GM23338 (cell line): Measurements from ENCODE around the gene RTKN2.

Experiments used
- CTCF ChIP-seq, 2 experiments: fragments of 200-600 bp in 1 of 2; sonication (generic) in 1 of 2; conservative IDR thresholded peaks; 2 replicates each; pipeline versions ENCODE4 v1.5.1 to v1.6.1; 2016 to 2017; ENCODE audit warnings: antibody characterized with exemption in 2 of 2, low read depth in 2 of 2, mild to moderate bottlenecking in 2 of 2, moderate library complexity in 1 of 2
- EZH2 ChIP-seq: fragments of 200-600 bp; sonication (generic); IDR thresholded peaks from one replicate; pipeline ENCODE4 v1.8.0; 2017; ENCODE audit warnings: antibody characterized with exemption, mild to moderate bottlenecking, low read depth; ENCODE audit not compliant: unreplicated experiment
- POLR2AphosphoS5 ChIP-seq: IDR thresholded peaks from 2 replicates; pipeline ENCODE4 v1.6.1; 2016; ENCODE audit warnings: antibody characterized with exemption, low read depth
- TF ChIP-seq, protein P1 (sequence below): IDR thresholded peaks from one replicate; pipeline ENCODE4 v1.6.1; 2018; ENCODE audit warnings: antibody characterized with exemption; ENCODE audit not compliant: unreplicated experiment

DNA sequence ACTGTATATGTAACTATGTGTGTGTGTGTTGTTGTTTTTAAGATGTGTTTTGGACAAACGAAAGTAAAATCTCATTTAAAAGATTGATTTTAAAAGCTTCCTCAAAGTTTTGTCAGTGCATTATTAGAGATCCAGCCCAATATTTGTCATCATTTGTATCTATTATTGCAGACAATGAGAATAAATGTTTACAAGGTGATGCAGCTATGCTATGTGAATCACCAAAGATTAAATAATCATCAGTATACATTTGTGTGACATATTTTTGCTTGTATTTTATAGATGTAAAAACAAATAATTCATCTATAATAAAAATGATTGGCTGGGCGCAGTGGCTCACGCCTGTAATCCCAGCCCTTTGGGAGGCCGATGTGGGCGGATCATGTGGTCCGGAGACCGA, 35.3 kb upstream of the RTKN2 start:
- no peak for TF ChIP-seq CTCF (conservative IDR thresholded peaks at IDR 0.05; ENCODE audit: low read depth in 2 of 2)
- no peak for TF ChIP-seq POLR2AphosphoS5
- TF ChIP-seq EZH2, result no peak
- TF ChIP-seq, protein P1, sequence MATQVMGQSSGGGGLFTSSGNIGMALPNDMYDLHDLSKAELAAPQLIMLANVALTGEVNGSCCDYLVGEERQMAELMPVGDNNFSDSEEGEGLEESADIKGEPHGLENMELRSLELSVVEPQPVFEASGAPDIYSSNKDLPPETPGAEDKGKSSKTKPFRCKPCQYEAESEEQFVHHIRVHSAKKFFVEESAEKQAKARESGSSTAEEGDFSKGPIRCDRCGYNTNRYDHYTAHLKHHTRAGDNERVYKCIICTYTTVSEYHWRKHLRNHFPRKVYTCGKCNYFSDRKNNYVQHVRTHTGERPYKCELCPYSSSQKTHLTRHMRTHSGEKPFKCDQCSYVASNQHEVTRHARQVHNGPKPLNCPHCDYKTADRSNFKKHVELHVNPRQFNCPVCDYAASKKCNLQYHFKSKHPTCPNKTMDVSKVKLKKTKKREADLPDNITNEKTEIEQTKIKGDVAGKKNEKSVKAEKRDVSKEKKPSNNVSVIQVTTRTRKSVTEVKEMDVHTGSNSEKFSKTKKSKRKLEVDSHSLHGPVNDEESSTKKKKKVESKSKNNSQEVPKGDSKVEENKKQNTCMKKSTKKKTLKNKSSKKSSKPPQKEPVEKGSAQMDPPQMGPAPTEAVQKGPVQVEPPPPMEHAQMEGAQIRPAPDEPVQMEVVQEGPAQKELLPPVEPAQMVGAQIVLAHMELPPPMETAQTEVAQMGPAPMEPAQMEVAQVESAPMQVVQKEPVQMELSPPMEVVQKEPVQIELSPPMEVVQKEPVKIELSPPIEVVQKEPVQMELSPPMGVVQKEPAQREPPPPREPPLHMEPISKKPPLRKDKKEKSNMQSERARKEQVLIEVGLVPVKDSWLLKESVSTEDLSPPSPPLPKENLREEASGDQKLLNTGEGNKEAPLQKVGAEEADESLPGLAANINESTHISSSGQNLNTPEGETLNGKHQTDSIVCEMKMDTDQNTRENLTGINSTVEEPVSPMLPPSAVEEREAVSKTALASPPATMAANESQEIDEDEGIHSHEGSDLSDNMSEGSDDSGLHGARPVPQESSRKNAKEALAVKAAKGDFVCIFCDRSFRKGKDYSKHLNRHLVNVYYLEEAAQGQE, result no peak
